Stimulated activated CD4-positive, alpha-beta T cell treated with anti-CD3 and anti-CD28 coated beads, Interleukin-4, amount 100 ng/mL, for 4 hours (primary cell): ENCODE results near the gene EPHA6.

ENCODE experiments used
- DNase-seq, 2 experiments: peaks; one replicate each; pipeline ENCODE4 v3.0.0-alpha.2; 2020

The EPHA6 gene

GRCh38 chr3:96813820-96814650 lies at the start of gene EPHA6:
TSS of gene EPHA6 (plus strand) at chr3:96814594.
- DNase-seq: no peak

- no peak for DNase-seq
Observed at GRCh38 chr3:96776818-96777217, 37.6 kb upstream of the EPHA6 start.

GRCh38 chr3:96779810-96780209 lies 34.6 kb upstream of the EPHA6 start:
- DNase-seq: no peak

- DNase-seq: no peak
Observed at GRCh38 chr3:96796101-96796500, 18.3 kb upstream of the EPHA6 start.

DNA sequence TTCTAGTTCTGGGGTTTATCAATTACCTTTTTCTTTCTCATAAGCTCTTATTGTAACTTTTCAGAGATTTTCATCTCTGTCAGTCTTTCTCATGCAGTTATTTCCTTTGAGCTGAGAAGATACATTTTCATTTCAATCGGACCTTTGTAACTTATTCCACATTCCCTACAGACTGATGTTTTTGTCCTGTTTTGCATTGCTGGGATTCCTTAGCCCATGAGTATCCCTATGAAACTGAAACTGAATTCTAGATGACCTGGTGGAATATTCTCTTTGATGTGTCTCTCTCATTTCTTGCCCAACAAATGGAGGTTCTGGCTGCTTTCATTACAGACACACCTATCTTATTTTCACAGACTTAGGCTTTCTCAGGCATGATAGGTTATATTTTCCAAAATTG lies 10.5 kb upstream of the EPHA6 start:
- DNase-seq: no peak

DNA sequence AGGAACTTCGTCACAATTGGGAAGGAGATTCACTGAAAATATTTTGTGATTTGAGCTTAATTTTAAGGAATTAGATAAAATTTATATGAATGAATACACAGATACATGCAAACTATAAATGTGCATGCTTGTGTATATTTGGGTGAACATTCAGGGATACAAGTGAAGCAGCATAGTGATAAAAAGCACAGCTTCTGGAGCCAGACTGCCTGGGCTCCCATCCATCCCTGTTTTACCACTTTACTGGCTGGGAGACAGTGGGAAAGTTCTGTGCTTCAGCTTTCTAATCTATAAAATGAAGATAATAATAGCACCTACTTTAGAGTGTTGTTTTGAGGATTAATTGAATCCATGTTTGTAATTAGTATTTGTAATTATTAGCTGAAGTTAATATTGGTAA lies 8.1 kb upstream of the EPHA6 start:
- no peak for DNase-seq

DNA sequence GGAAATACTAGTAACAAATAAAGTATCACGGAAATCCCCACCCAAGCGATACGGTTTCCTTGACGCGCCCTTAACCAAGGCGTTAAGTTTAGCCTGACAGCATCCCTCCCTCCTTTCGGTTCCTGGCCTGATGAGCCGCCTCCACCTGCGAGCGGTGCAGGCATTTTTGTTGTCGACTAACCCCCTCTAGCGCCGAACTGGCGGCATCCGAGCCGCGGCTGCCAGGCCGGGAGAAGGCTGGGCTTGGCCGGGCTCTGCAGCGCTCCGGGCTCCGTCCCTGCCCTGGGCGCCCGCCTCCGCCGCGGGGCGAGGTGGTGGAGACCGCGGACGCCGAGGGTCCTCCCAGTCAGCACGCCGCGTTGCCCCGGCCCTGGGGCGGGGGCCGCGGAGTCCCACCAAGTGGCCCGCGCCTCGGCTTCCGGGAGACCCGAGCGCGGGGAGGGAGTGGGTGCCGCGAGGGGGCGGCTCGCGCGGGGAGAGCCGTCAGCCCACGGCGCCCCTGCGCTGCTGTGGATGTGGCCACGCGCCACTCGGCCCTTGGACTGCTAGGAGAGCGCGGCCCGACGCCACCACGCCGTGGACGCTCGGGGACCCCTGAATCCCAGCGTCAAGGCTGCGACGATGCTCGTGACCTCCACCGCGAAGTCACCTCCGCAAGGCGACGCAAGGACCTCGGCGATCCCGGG lies 1.1 kb upstream of the EPHA6 start:
- peak; percentile 18 to 44 for DNase-seq

GRCh38 chr3:96814651-96815567 lies 515 bp downstream of the EPHA6 start:
- no peak for DNase-seq

DNA sequence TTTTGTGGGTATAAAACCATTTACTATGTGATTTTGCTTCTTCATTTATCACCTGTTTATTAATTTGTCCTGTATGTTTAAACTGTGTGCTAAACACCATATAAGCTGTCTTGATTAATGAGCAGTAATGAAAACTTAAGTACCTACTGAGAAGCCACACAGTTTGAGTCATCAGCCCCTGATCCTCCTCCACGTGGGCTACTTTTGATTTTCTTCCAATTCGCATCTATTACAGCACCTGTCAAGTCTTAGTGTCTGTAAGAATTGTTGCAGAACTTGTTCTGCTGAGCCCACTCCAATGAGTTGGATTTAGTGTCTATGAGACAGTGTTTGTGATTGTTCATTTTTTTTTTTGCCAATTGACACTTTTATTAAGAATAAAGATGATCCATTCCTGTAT lies 16.8 kb downstream of the EPHA6 start:
- no peak for DNase-seq

DNA sequence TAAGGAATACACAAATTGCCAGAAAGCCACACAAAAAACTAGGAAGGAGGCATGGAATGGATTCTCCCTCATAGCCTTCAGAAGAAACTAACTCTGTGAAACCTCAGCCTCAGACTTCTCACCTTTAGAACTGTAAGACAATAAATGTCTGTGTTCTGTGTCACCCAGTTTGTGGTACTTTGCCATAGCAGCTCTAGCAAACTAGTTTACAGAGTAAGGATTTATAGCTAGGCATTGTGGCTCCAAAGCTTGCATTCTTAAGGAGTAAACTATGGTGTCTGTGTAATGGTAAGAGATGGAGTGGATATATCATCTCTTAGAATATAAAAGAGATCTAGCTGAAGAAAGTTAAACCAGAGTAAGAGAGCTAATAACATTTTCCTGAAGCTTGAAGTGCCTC lies 18.9 kb downstream of the EPHA6 start:
- DNase-seq: no peak

DNA sequence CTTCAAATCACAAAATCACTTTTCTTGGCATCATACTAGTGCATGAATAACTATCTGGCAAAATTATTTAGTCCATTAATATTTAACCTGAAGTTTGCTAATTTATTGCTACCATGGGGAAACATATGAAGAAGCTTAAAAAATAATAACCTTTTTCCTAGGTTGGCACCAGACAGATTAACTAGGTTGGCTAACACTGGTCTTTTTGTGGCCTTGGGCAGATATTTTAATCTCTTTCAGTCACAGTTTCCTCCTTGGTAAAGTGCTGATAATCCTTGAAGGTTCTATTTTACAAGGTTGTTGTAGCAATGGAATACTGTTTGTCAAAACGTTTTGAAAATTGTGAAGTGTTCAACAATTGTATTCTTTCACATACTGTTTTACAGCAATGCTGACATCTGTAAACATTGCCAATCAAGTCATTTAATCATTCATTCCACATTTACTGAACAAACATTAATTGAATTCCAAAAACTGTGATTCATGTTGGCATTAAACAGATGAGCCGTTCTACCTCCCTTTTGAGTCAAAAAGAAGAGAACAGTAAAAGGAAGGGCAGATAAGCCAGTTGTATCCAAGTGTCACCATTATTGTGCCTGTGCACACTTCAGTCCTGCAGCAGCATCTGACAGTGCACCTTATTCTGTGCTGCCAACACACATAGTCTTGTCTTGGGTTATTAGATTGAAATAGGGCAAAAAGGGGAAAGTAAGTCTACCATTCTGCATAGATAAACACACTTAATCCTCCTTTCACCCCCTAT lies 21.9 kb downstream of the EPHA6 start:
- DNase-seq: no peak

DNA sequence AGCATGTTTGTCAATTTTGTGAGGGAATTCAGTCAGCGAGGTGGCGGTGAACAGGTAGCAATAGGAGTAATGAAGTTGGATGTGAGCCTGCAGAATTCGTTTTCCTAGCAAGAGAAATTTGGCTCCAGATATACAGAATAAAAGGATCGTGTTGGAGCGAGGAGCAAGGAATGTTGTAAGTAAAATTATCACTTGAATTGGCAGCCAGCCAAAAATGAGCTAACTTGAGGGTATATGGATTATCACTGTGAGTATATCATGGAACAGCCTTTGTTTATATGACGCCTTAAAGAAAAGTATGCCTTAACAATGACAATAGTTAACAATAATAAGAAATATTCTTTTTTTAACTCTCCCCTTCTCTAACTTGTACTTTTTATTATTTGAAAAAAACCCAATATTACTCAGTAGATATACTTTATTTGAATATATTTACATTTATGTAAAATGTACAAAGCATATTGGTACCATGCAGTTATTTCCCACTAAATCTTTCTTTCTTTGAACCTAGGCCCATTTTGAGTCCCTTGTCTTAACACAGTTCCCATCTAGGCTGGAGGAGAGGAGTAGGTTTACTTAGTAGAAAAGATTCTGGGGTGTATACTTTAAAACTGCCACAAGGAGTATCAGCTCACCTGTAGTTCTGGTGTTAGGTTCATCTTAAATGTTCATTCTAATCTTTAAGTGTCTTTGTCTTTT lies 29.3 kb downstream of the EPHA6 start:
- no peak for DNase-seq

GRCh38 chr3:96844204-96844514 lies 29.8 kb downstream of the EPHA6 start:
- no peak for DNase-seq

- DNase-seq: no peak
Observed at GRCh38 chr3:96852849-96853248, 38.5 kb downstream of the EPHA6 start.

DNA sequence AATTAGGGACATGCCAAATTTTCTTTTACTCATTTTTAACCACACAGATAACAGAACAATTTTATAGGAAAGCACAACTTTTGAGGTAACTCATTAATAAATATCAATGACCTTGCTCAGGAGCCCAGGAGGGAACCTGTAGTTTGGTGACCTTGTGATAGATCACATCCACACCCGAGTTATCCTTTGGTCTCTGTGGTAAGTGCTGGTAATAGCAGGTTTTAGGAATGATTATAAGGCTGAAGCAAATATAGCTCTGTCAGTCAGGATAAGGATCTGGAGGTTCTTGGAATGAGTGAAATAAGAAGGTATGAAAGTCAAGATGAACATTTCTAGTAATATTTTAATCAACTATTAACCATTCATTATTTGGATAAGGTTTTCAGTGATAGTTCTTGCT lies 46.5 kb downstream of the EPHA6 start:
- no peak for DNase-seq

DNA sequence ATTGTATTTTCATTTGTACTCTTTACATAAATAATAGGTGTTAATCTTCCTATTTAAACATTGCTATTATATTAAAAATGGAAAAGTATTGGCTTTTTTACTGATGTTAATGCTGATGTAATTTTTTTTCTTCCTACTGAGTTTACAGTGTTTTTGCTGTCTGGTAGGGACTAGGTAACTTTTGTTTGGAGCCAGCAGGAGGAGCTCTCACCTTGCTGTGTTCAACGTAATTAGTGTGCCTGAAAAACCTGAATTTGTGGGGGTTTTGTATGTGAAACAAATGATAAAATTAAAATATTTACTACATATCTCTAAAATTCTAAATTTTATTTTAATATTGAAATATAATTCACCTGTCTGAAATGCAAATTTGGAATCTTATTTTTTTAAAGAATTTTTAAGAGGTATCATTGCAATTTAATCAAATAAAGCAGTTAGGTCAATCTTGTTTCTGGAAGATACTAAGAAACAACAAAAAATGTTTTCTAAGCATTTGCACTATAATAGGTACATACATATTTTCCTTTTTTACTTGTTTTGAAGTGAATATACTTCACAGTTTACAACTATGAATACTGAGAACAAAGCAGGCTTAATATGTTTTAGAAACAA lies 48.8 kb downstream of the EPHA6 start:
- DNase-seq: no peak

GRCh38 chr3:96865605-96866004 lies 51.2 kb downstream of the EPHA6 start:
- no peak for DNase-seq

DNA sequence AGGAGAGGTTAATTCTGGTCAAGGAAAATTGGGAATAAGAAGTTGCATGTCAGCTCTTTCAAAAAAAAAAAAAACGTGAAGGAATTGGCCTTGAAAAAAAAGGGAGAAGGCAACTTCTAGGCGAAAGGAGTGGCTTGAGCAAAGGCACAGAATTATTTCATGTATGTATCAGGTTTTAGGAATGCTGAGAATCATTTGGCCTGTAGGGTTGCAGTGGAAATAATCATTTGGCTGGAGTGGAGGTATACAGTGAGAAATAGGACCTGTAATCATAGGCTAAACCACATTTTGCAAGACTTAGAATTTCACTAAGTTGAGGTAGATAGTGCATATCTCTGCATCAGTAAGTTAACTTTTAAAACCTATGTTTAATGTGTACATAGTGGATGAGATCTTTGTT lies 54.9 kb downstream of the EPHA6 start:
- no peak for DNase-seq

GRCh38 chr3:96877510-96877909 lies 63.1 kb downstream of the EPHA6 start:
- no peak for DNase-seq

- no peak for DNase-seq
Observed at GRCh38 chr3:96900031-96900430, 85.6 kb downstream of the EPHA6 start.

- DNase-seq: no peak
Observed at GRCh38 chr3:96900566-96900965, 86.2 kb downstream of the EPHA6 start.

DNA sequence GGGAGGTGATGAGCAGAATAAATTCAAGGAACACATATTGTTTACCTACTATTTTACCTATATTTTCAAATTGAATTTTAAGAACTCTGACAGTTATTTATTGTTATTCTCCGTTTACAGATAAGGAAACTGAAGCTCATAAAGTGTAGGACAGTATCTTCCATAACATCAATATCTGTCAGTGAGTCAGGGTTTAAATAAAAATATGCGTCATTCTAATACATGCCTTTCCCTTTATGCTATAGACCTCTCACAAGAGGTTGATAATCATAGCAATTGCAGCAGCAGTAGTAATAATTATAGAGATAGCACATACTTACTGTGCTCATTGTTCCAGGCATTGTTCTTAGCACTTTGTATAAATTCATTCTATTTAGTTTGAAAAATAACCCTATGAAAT lies 101.1 kb downstream of the EPHA6 start:
- no peak for DNase-seq
